PC-3 (cell line): ENCODE data around the gene GDPD3.

Source experiments
- CTCF ChIP-seq: fragments of 300-600 bp; sonication (generic); conservative IDR thresholded peaks from 2 replicates; pipeline ENCODE4 v1.5.1; 2017; ENCODE audit warnings: antibody characterized with exemption, low read depth, mild to moderate bottlenecking, low read length
- EZH2 ChIP-seq: fragments of 300-600 bp; sonication (generic); IDR thresholded peaks from one replicate; pipeline ENCODE4 v1.6.1; 2017; ENCODE audit warnings: antibody characterized with exemption, mild to moderate bottlenecking, low read length; ENCODE audit not compliant: unreplicated experiment
- EZH2phosphoT487 ChIP-seq: fragments of 300-600 bp; sonication (generic); IDR thresholded peaks from 2 replicates; pipeline ENCODE4 v1.6.1; 2018; ENCODE audit warnings: mild to moderate bottlenecking, antibody characterized with exemption, low read length, borderline replicate concordance

- TF ChIP-seq CTCF (no peak), EZH2 (no peak), EZH2phosphoT487 (no peak)
Measured at GRCh38 chr16:30115238-30115637, 1.9 kb upstream of the GDPD3 start.
